Measurements from ENCODE around the gene ODF4.

- TF ChIP-seq POLR2A (IDR thresholded peaks at IDR 0.05; ENCODE audit: low read length), result no peak
- TF ChIP-seq GATA1 (IDR thresholded peaks at IDR 0.05; ENCODE audit: low read depth, low read length), result no peak
Observed at GRCh38 chr17:8327303-8327649, 12.4 kb upstream of the ODF4 start.
